Activated CD4-positive, CD25-positive, alpha-beta regulatory T cell treated with anti-CD3 and anti-CD28 coated beads, Interleukin-2, amount 50 U/mL, for 16 hours (primary cell): ENCODE data around the gene PHC2.

Source experiments
- DNase-seq: peaks from one replicate; pipeline ENCODE4 v3.0.0-alpha.2; 2020; ENCODE audit warnings: low read depth, low spot score

Gene PHC2

GRCh38 chr1:33430692-33431593 is at the start of gene PHC2:
PHC2 (minus strand) TSS chr1:33431095; CDS start chr1:33375539, 55,556 bp downstream.
- peak; percentile 67 for DNase-seq

- no peak for DNase-seq
Observed at GRCh38 chr1:33477451-33477850, 46.6 kb upstream of the PHC2 start.

- no peak for DNase-seq
Observed at GRCh38 chr1:33473900-33474299, 43.0 kb upstream of the PHC2 start.

- DNase-seq, result peak; percentile 70
Observed at GRCh38 chr1:33472269-33472980, 41.5 kb upstream of the PHC2 start, which contains the start of gene ZSCAN20. ZSCAN20 (plus strand) TSS chr1:33472645; CDS start chr1:33479289, 6,644 bp downstream.

GRCh38 chr1:33471416-33471815 is 40.5 kb upstream of the PHC2 start:
- no peak for DNase-seq

- no peak for DNase-seq
Observed at GRCh38 chr1:33470495-33471012, 39.7 kb upstream of the PHC2 start.

- DNase-seq, result no peak
Observed at GRCh38 chr1:33469691-33470090, 38.8 kb upstream of the PHC2 start.

- no peak for DNase-seq
Observed at GRCh38 chr1:33468967-33469366, 38.1 kb upstream of the PHC2 start.

- DNase-seq, result no peak
Observed at GRCh38 chr1:33468531-33468930, 37.6 kb upstream of the PHC2 start.

- DNase-seq, result no peak
Observed at GRCh38 chr1:33468011-33468410, 37.1 kb upstream of the PHC2 start.

- no peak for DNase-seq
Observed at GRCh38 chr1:33466159-33466558, 35.3 kb upstream of the PHC2 start.

- DNase-seq, result no peak
Observed at GRCh38 chr1:33465316-33465715, 34.4 kb upstream of the PHC2 start.

- no peak for DNase-seq
Observed at GRCh38 chr1:33464552-33464951, 33.7 kb upstream of the PHC2 start.

GRCh38 chr1:33462405-33463164 is 31.7 kb upstream of the PHC2 start:
- no peak for DNase-seq

GRCh38 chr1:33460947-33461629 is 30.2 kb upstream of the PHC2 start:
- no peak for DNase-seq

GRCh38 chr1:33460144-33460543 is 29.2 kb upstream of the PHC2 start:
- no peak for DNase-seq

GRCh38 chr1:33459691-33460090 is 28.8 kb upstream of the PHC2 start:
- no peak for DNase-seq

GRCh38 chr1:33456502-33456886 is 25.6 kb upstream of the PHC2 start:
- no peak for DNase-seq

- no peak for DNase-seq
Observed at GRCh38 chr1:33455539-33456501, 24.9 kb upstream of the PHC2 start.
